A549 (cell line): ENCODE data around the gene SLC6A3. TPM values are rescaled to one million over a fixed set of nuclear protein-coding genes. Genes with fewer than 3 reads are reported as not detected.

Source experiments
- ATAC-seq, 2 experiments: fragments of 200-7000 bp in 1 of 2; fragments of >200 bp in 1 of 2; cut with Nextera tagmentation in 1 of 2; cut with Tn5 transposase in 1 of 2; 3 replicates each; pipeline versions ENCODE4 v1.8.0 to v1.9.1; 2018 to 2020; ENCODE audit warnings: mild to moderate bottlenecking in 1 of 2, moderate library complexity in 1 of 2
- CTCF ChIA-PET: fragments of 300-600 bp; sonication (Branson Sonifier 250); formaldehyde crosslinking; extraction: SDS; loops from one replicate; lab custom pipeline; 2021; ENCODE audit warnings: antibody characterized with exemption, inconsistent platforms; lab: Yijun Ruan, JAX
- POLR2A ChIA-PET: fragments of 350-600 bp; formaldehyde crosslinking; extraction: SDS; loops from one replicate; lab custom pipeline; 2021; ENCODE audit warnings: antibody characterized with exemption, inconsistent platforms; lab: Yijun Ruan, JAX
- DNase-seq, 2 experiments: peaks; one replicate each; pipeline versions ENCODE4 v3.0.0 to v3.0.0-alpha.2; 2011 to 2016; ENCODE audit warnings: low read depth in 1 of 2, low spot score in 1 of 2
- FAIRE-seq: peaks from 2 replicates; lab custom pipeline; 2011; peaks lifted over from hg19 to GRCh38; lab: Jason Lieb, UNC
- H3K27ac ChIP-seq, 2 experiments: fragments of >200 bp; sonication (Bioruptor Twin); formaldehyde crosslinking; 3 replicates each; pipeline ENCODE4 v1.5.1; 2016 to 2017
- H3K4me1 ChIP-seq: fragments of >200 bp; sonication (Bioruptor Twin); formaldehyde crosslinking; 3 replicates; pipeline ENCODE4 v1.6.1; 2016
- H3K4me2 ChIP-seq: fragments of >200 bp; sonication (Bioruptor Twin); formaldehyde crosslinking; 3 replicates; pipeline ENCODE4 v1.6.1; 2016
- H3K4me3 ChIP-seq: fragments of >200 bp; sonication (Bioruptor Twin); formaldehyde crosslinking; 3 replicates; pipeline ENCODE4 v1.5.1; 2016
- H3K9me3 ChIP-seq: fragments of >200 bp; sonication (Bioruptor Twin); formaldehyde crosslinking; 3 replicates; pipeline ENCODE4 v1.6.1; 2016
- CBX2 ChIP-seq: fragments of 200-600 bp; sonication (generic); IDR thresholded peaks from 2 replicates; pipeline ENCODE4 v1.6.1; 2016; ENCODE audit warnings: low read depth, mild to moderate bottlenecking, borderline replicate concordance
- CEBPB ChIP-seq, 2 experiments: fragments of >200 bp in 1 of 2; sonication (Bioruptor Twin) in 1 of 2; formaldehyde crosslinking in 1 of 2; IDR thresholded peaks; 2 replicates each; pipeline ENCODE4 v1.6.1; 2012 to 2016
- CHD2 ChIP-seq: fragments of 150-350 bp; IDR thresholded peaks from 2 replicates; pipeline ENCODE4 v1.6.1; 2014; ENCODE audit warnings: low read length; ENCODE audit not compliant: partially characterized antibody
- EHF ChIP-seq: fragments of 250-450 bp; sonication (Bioruptor Pico); IDR thresholded peaks from 2 replicates; pipeline ENCODE4 v1.5.0; 2020; ENCODE audit warnings: mild to moderate bottlenecking
- EP300 ChIP-seq, 2 experiments: fragments of >200 bp; sonication (Bioruptor Twin); formaldehyde crosslinking; IDR thresholded peaks; 2 replicates in 1 of 2; 3 replicates in 1 of 2; pipeline ENCODE4 v1.6.1; 2016 to 2017
- ESRRA ChIP-seq: fragments of 150-350 bp; IDR thresholded peaks from 2 replicates; pipeline ENCODE4 v1.6.1; 2014; ENCODE audit warnings: mild to moderate bottlenecking, low read length, borderline replicate concordance
- FOSB ChIP-seq: fragments of 250-450 bp; sonication (Bioruptor Pico); IDR thresholded peaks from 2 replicates; pipeline ENCODE4 v1.5.0; 2020; ENCODE audit warnings: mild to moderate bottlenecking, moderate library complexity
- FOSL2 ChIP-seq, 2 experiments: fragments of 450-650 bp in 1 of 2; fragments of >200 bp in 1 of 2; sonication (Bioruptor Twin) in 1 of 2; formaldehyde crosslinking; IDR thresholded peaks; 2 replicates each; pipeline versions ENCODE4 v1.5.0 to v1.6.1; 2016 to 2020; ENCODE audit warnings: mild to moderate bottlenecking in 1 of 2, moderate library complexity in 1 of 2
- GATA3 ChIP-seq: IDR thresholded peaks from 2 replicates; pipeline ENCODE4 v1.6.1; 2012; ENCODE audit warnings: borderline replicate concordance
- HOXB13 ChIP-seq: fragments of 250-450 bp; sonication (Bioruptor Pico); IDR thresholded peaks from 2 replicates; pipeline ENCODE4 v1.5.0; 2020; ENCODE audit warnings: low read depth, mild to moderate bottlenecking, moderate library complexity
- HOXB5 ChIP-seq: fragments of 250-450 bp; sonication (Bioruptor Pico); IDR thresholded peaks from 2 replicates; pipeline ENCODE4 v1.5.0; 2020; ENCODE audit warnings: mild to moderate bottlenecking, moderate library complexity
- MYC ChIP-seq: IDR thresholded peaks from 2 replicates; pipeline ENCODE4 v1.6.1; 2012; ENCODE audit warnings: mild to moderate bottlenecking, inconsistent platforms, low read length, improper control_type of control experiment, borderline replicate concordance
- NPAS2 ChIP-seq: fragments of 250-450 bp; sonication (Bioruptor Pico); IDR thresholded peaks from 2 replicates; pipeline ENCODE4 v1.8.0; 2022; ENCODE audit warnings: mild to moderate bottlenecking, moderate library complexity, borderline replicate concordance
- NR3C1 ChIP-seq: fragments of >200 bp; sonication (Bioruptor Twin); formaldehyde crosslinking; IDR thresholded peaks from 3 replicates; pipeline ENCODE4 v1.6.1; 2017
- RARB ChIP-seq: fragments of 250-450 bp; sonication (Bioruptor Pico); IDR thresholded peaks from 2 replicates; pipeline ENCODE4 v1.8.0; 2021; ENCODE audit warnings: mild to moderate bottlenecking, moderate library complexity
- SREBF2 ChIP-seq: fragments of 450-650 bp; IDR thresholded peaks from 2 replicates; pipeline ENCODE4 v1.6.1; 2014; ENCODE audit warnings: mild to moderate bottlenecking, moderate library complexity
- TFCP2L1 ChIP-seq: fragments of 250-450 bp; sonication (Bioruptor Pico); IDR thresholded peaks from 2 replicates; pipeline ENCODE4 v1.5.0; 2021; ENCODE audit warnings: mild to moderate bottlenecking
- ZSCAN20 ChIP-seq: fragments of 250-450 bp; sonication (Bioruptor Pico); IDR thresholded peaks from 2 replicates; pipeline ENCODE4 v1.8.0; 2022; ENCODE audit warnings: mild to moderate bottlenecking, moderate library complexity
- WGBS: methylation state at CpG from one replicate; pipeline ENCODE4 v1.1.6; 2017; ENCODE audit errors: missing lambda C conversion rate; 5-methylcytosine and 5-hydroxymethylcytosine counted together
- polyA plus RNA-seq, 4 experiments: library from polyadenylated mRNA; depleted of rRNA in 3 of 4; stranded (reverse); fragments of >200 nt; fragmentation: RNase III in 1 of 4; extraction: RNeasy Plus Mini Kit Qiagen cat#74134 plus additional on column Dnase treatment in 1 of 4; gene quantifications; 2 replicates in 3 of 4; 3 replicates in 1 of 4; pipeline ENCODE4 v1.2.3, GENCODE V29; 2011 to 2017
- TF ChIP-seq, protein P1 (sequence below): IDR thresholded peaks from 2 replicates; pipeline ENCODE4 v1.6.1; 2012
- TF ChIP-seq, protein P2 (sequence below): fragments of 150-350 bp; IDR thresholded peaks from 2 replicates; pipeline ENCODE4 v1.6.1; 2014; ENCODE audit warnings: low read depth, mild to moderate bottlenecking, low read length
- TF ChIP-seq, protein P3 (sequence below): fragments of 250-450 bp; sonication (Bioruptor Pico); IDR thresholded peaks from 2 replicates; pipeline ENCODE4 v1.5.0; 2020; ENCODE audit warnings: low read depth, mild to moderate bottlenecking, moderate library complexity
- TF ChIP-seq, protein P4 (sequence below): fragments of >200 bp; sonication (Bioruptor Twin); formaldehyde crosslinking; IDR thresholded peaks from 3 replicates; pipeline ENCODE4 v1.6.1; 2016

SLC6A3 gene
- polyA plus RNA-seq, 2 of the 4 experiments (the other 2 are of a cell fraction): 0.05 to 0.06 TPM

DNA sequence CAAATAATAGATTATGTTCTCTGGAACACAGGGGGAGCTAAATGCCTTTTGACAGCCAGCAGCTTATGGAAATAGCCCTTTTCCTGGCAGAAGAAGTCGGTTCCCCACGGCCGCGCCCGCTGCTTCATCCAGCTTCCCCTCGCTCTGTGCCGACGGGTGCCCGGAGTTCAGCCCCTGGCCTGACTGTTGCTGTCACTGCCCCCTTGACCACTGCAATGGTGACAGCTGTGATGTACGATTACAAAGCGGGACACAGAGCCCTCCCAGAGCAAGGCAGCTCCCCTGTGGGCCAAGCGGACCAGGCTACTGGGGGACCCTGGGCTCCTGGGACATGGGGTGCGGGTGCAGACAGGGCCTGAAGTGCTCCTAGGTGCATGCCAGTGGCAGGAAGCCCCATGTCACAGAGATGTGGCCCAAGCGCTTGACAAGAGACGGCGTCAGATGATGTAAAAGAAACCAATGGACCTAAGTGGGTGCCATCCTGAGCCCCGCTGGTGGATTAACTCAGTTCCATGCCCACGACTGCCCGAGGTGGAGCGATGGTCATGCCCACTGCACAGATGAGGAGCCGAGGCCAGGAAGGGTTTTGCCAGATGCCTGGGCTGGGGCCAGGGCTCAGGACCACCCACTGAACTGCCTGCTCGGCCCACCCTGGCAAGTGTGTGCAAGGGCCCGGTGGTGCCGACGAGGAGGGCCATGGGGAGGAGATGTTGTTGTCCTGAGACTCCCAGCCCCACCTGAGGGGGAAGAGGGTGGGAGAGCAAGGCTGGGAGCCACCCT lies 87.1 kb downstream of the SLC6A3 start:
- TF ChIP-seq ZSCAN20 (CRISPR knock-in tag) (no peak), CEBPB (IDR thresholded peaks at IDR 0.05) (no peak), HOXB5 (no peak), FOSB (no peak), CHD2 (no peak), NPAS2 (CRISPR knock-in tag) (no peak), SREBF2 (no peak), EP300 (IDR thresholded peaks at IDR 0.05) (no peak), RARB (CRISPR knock-in tag) (no peak)
- TF ChIP-seq, protein P1, sequence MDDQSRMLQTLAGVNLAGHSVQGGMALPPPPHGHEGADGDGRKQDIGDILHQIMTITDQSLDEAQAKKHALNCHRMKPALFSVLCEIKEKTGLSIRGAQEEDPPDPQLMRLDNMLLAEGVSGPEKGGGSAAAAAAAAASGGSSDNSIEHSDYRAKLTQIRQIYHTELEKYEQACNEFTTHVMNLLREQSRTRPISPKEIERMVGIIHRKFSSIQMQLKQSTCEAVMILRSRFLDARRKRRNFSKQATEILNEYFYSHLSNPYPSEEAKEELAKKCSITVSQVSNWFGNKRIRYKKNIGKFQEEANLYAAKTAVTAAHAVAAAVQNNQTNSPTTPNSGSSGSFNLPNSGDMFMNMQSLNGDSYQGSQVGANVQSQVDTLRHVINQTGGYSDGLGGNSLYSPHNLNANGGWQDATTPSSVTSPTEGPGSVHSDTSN: no peak
- TF ChIP-seq, protein P2, sequence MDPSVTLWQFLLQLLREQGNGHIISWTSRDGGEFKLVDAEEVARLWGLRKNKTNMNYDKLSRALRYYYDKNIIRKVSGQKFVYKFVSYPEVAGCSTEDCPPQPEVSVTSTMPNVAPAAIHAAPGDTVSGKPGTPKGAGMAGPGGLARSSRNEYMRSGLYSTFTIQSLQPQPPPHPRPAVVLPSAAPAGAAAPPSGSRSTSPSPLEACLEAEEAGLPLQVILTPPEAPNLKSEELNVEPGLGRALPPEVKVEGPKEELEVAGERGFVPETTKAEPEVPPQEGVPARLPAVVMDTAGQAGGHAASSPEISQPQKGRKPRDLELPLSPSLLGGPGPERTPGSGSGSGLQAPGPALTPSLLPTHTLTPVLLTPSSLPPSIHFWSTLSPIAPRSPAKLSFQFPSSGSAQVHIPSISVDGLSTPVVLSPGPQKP: no peak
- TF ChIP-seq, protein P3, sequence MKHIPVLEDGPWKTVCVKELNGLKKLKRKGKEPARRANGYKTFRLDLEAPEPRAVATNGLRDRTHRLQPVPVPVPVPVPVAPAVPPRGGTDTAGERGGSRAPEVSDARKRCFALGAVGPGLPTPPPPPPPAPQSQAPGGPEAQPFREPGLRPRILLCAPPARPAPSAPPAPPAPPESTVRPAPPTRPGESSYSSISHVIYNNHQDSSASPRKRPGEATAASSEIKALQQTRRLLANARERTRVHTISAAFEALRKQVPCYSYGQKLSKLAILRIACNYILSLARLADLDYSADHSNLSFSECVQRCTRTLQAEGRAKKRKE: no peak
- 72% methylated on average over 20 of the region's 25 CpGs for WGBS
- no peaks in the 10 kb centered on the region for H3K9me3 ChIP-seq
- H3K4me1 ChIP-seq: no peaks in the 10 kb centered on the region
- no peak for DNase-seq
- no peak overlapping the region for H3K4me2 ChIP-seq
- H3K27ac ChIP-seq: no peak overlapping the region
- no peak for FAIRE-seq
- POLR2A ChIA-PET: no interaction called here
- ATAC-seq: no peak
- H3K4me3 ChIP-seq: no peak overlapping the region
- CTCF ChIA-PET: interaction anchor here (0.7 to 1.5 kb wide), 6 partner anchors 20 to 286 kb away, joined by 3 to 5 read pairs (median 3); no protein-coding TSS in a partner anchor

DNA sequence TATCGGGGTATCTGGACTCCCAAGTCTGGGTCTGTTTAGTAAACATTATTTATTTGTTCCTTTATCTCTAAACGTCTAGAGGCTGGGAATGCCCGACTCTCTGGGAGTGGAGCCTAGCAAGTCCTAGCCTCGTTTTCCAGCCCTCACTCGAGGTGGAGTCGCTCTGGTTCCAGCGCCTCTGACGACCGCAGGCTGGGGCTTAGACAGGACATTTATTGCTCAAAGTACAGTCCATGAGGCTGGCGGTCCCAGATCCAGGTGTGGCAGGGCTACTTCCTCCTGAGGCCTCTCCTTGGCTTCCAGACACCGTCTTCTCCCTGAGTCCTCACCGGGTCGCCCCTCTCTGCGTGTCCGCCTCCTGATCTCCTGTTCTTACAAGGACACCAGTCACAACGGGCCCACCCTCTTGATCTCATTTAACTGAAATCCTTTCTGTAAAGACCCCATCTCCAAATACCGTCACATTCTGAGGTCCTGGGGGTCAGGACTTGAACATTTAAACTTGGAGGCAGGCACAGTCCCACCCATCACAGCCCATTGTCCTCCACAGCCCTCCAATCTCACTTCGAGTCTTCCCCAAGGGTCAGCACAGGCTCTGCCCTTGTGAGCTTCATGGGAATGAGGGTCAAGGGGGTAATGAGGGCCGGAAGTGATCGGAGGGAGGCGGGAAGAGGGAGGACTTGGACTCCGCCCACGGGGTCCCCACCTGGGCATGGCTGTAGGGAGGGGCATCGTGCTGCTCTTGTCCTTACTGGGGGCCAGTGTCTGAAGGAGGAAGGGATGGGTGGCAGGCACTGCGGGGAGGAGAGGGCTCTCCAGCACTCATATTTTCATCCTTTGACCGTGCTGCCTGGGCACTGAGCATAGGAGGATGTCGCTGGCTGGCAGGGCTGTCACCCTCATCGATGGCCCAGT lies 88.1 kb downstream of the SLC6A3 start:
- 40% methylated on average over 28 of the region's 28 CpGs for WGBS

More for the DNA sequence above, 88.1 kb downstream of the SLC6A3 start:
- Histone ChIP-seq H3K4me2 (no peak overlapping the region), H3K4me3 (no peak overlapping the region), H3K27ac (no peak overlapping the region), H3K9me3 (no peaks in the 10 kb centered on the region), H3K4me1 (no peaks in the 10 kb centered on the region)
- ATAC-seq (no peak; a peak in 1 of 6 replicates), FAIRE-seq (no peak), DNase-seq (no peak)
- POLR2A ChIA-PET: no interaction called here
- CTCF ChIA-PET: interaction anchor here (0.7 to 1.3 kb wide), 3 partner anchors 21 to 62 kb away, joined by 3 to 4 read pairs (median 3); no protein-coding TSS in a partner anchor
- TF ChIP-seq, protein P1: no peak
- TF ChIP-seq NR3C1 (no peak), GATA3 (no peak), TFCP2L1 (CRISPR knock-in tag) (no peak), EHF (CRISPR knock-in tag) (no peak), MYC (no peak), CBX2 (no peak), HOXB13 (no peak), ESRRA (no peak), FOSL2 (IDR thresholded peaks at IDR 0.05) (no peak), FOSL2 (CRISPR knock-in tag; IDR thresholded peaks at IDR 0.05) (no peak)
- TF ChIP-seq, protein P4, sequence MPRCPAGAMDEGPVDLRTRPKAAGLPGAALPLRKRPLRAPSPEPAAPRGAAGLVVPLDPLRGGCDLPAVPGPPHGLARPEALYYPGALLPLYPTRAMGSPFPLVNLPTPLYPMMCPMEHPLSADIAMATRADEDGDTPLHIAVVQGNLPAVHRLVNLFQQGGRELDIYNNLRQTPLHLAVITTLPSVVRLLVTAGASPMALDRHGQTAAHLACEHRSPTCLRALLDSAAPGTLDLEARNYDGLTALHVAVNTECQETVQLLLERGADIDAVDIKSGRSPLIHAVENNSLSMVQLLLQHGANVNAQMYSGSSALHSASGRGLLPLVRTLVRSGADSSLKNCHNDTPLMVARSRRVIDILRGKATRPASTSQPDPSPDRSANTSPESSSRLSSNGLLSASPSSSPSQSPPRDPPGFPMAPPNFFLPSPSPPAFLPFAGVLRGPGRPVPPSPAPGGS: no peak
- TF ChIP-seq, protein P2: no peak
